PC-3 (cell line): ENCODE results near the gene COL27A1.

Experiments used
- CTCF ChIP-seq: fragments of 300-600 bp; sonication (generic); conservative IDR thresholded peaks from 2 replicates; pipeline ENCODE4 v1.5.1; 2017; ENCODE audit warnings: antibody characterized with exemption, low read depth, mild to moderate bottlenecking, low read length
- EZH2 ChIP-seq: fragments of 300-600 bp; sonication (generic); IDR thresholded peaks from one replicate; pipeline ENCODE4 v1.6.1; 2017; ENCODE audit warnings: antibody characterized with exemption, mild to moderate bottlenecking, low read length; ENCODE audit not compliant: unreplicated experiment

GRCh38 chr9:114150608-114151007 is 4.7 kb upstream of the COL27A1 start:
- TF ChIP-seq CTCF (no peak), EZH2 (no peak)
